GM10266 (cell line): ENCODE measurements around the gene ENPP4.
"Not testable (repeated sequence)": the region's sequence is repeated elsewhere in the genome, so short reads cannot be mapped to it uniquely, and the experiment has no call there.

ENCODE experiments used
- DNase-seq: peaks from one replicate; pipeline ENCODE4 v3.0.0; 2012; ENCODE audit errors: extremely low spot score
- CTCF ChIP-seq: IDR thresholded peaks from 2 replicates; pipeline ENCODE4 v1.5.1; 2012; ENCODE audit warnings: mild to moderate bottlenecking, low read depth; ENCODE audit not compliant: control insufficient read depth, insufficient read depth; ENCODE audit errors: missing control alignments

The ENPP4 gene

GRCh38 chr6:46134216-46134615 is 4.4 kb downstream of the ENPP4 start:
- TF ChIP-seq CTCF, result no peak
- DNase-seq, result no peak

GRCh38 chr6:46135176-46135575 is 5.4 kb downstream of the ENPP4 start:
- no peak for DNase-seq
- no peak for TF ChIP-seq CTCF

GRCh38 chr6:46136831-46137230 is 7.0 kb downstream of the ENPP4 start:
- TF ChIP-seq CTCF, result no peak
- DNase-seq, result no peak

- DNase-seq, result no peak
- TF ChIP-seq CTCF, result no peak
These were observed 7.6 kb downstream of the ENPP4 start for GRCh38 chr6:46137387-46137786.

GRCh38 chr6:46138281-46138680 is 8.5 kb downstream of the ENPP4 start:
- TF ChIP-seq CTCF, result no peak
- DNase-seq, result no peak

- no peak for DNase-seq
- no peak for TF ChIP-seq CTCF
These were observed 14.5 kb downstream of the ENPP4 start for GRCh38 chr6:46144270-46144669.

GRCh38 chr6:46149066-46149465 is 19.3 kb downstream of the ENPP4 start:
- not testable (repeated sequence) for DNase-seq

GRCh38 chr6:46156701-46157100 is 26.9 kb downstream of the ENPP4 start:
- no peak for TF ChIP-seq CTCF

More at GRCh38 chr6:46156701-46157100, 26.9 kb downstream of the ENPP4 start:
- DNase-seq, result no peak
